ENCODE measurements around the gene AVPR1B. TPM values are rescaled to one million over a fixed set of nuclear protein-coding genes. Genes with fewer than 3 reads are reported as not detected.

AVPR1B gene
- total RNA-seq, 2 experiments from 2014 or later, result not detected

DNA sequence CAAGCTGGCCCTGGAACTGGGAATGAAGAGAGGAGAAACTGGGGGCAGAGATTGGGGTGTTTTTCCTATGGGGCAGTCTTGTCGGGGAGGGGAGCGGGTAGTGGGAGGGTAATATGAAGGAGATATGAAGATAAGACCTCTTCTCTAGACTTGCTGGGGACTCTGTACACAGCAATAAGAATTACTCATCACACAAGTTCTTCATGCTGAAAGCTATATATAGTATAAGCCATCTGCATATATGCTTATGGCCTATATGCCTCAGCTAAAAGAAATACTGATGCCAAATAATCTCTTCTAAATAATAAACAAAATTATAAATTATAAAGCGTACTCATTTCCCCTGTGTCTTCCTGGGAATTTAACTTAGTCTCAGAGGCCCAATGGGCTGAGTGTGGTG, 56.3 kb downstream of the AVPR1B start:
- intact Hi-C loops (cut with micrococcal nuclease), result no loop called here
- Mint-ChIP-seq H3K27me3 (no peaks in the 10 kb centered on the region), H3K9me3 (peaks cover 3% of the 10 kb centered on the region), H3K4me1 (ENCODE audit: low read depth) (no peaks in the 10 kb centered on the region), H3K27ac (no peak overlapping the region), H3K36me3 (ENCODE audit: low read depth) (no peaks in the 10 kb centered on the region), H3K4me3 (no peak overlapping the region)
- CTCF ChIA-PET, result interaction anchor here (1.0 kb wide), 1 partner anchor 29 kb away, joined by 4 read pairs; no protein-coding TSS in a partner anchor
- ATAC-seq (no peak), DNase-seq (no peak)
- no peak for TF ChIP-seq CTCF (IDR thresholded peaks at IDR 0.05)
- POLR2A ChIA-PET, result interaction anchor here (1.2 kb wide), 1 partner anchor 63 kb away, joined by 3 read pairs; no protein-coding TSS in a partner anchor

Other genes with a start within 250 kb of the AVPR1B start
- gene SLC26A9, start 173.9 kb downstream of the AVPR1B start, total RNA-seq, result not detected
- not detected for gene RAB7B, start 114.0 kb downstream of the AVPR1B start, total RNA-seq
- gene CTSE, start 93.5 kb downstream of the AVPR1B start, total RNA-seq, result not detected
- gene RHEX, start 64.2 kb downstream of the AVPR1B start, total RNA-seq, result not detected
- gene FAM72A, start 85.5 kb upstream of the AVPR1B start, total RNA-seq, result 10 to 100 TPM; 27.0 to 31.9 TPM
- gene SRGAP2, start 86.2 kb upstream of the AVPR1B start, total RNA-seq, result 10 to 100 TPM; 39.5 to 43.4 TPM